ENCODE results near the gene ING3. TPM values are rescaled to one million over a fixed set of nuclear protein-coding genes. Genes with fewer than 3 reads are reported as not detected.

The ING3 gene
- total and polyA plus RNA-seq, 2 of the 13 experiments (the other 11 are each of a cell fraction or from before 2014, with no cell fraction given), result 6.9 to 12.8 TPM

DNA sequence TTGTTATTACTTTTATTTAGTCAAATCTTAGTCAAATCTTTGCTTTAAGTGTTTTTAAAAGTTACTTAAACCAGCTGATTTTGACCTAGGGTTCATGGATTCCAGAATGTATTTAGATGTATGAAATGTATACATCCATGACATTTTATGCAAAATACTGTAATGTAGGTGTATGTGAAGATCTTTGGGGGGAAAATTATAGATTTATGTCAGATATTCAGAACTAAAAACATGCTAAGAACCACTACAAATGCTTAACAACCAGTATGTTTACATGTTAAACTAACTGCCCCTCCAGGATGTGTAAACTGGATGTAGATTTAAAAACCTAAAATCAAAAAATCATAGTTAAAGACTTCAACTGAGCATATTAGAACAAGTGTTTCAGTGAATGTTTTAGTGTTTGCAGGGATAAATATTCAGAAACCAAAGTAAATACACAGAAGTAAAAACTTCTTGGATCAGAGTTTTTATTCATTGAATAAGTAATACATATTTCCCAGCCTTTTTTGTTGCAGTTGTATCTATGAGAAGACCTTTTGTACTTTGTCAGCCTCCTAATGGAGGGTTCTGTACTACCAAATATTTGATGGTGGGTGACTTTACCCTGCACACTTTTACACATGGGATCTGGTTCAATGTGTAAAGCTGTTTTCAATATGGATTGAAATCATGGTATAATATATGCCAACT, 41.8 kb downstream of the ING3 start:
- Histone ChIP-seq H3K27me3 (ENCODE audit: control insufficient read depth in 1 of 2, insufficient read depth in 2 of 2, low read length in 2 of 2) (peaks cover 0 to 14% of the 10 kb centered on the region in 2 experiments; a peak in 3 of 5 replicates), H2AFZ (ENCODE audit: low read length) (no peak overlapping the region), H3K4me2 (ENCODE audit: low read depth, low read length) (no peak overlapping the region), H3K9me3 (ENCODE audit: low read length) (no peaks in the 10 kb centered on the region), H4K20me1 (ENCODE audit: insufficient read depth, low read length) (no peaks in the 10 kb centered on the region), H3K79me2 (ENCODE audit: insufficient read depth, low read length) (no peaks in the 10 kb centered on the region), H3K4me1 (ENCODE audit: insufficient read depth, low read length) (peaks cover 21% of the 10 kb centered on the region), H3K4me3 (replicated peaks in 1 of 3; ENCODE audit: insufficient read depth in 1 of 3, low read depth in 2 of 3, low read length in 3 of 3) (no peak overlapping the region), H3K9ac (ENCODE audit: insufficient read depth, low read depth, low read length) (no peak overlapping the region), H3K36me3 (replicated peaks in 1 of 2; ENCODE audit: control insufficient read depth in 1 of 2, insufficient read depth in 2 of 2, low read length in 2 of 2) (no peaks in the 10 kb centered on the region), H3K27ac (ENCODE audit: extremely low read length, insufficient read depth, low read length) (no peak overlapping the region)
- in situ Hi-C loops (cut with HindIII; ENCODE audit: extremely low pct_ligation_motif_present, low pct_unique_long_range_greater_than_20kb) (no loop called here), intact Hi-C loops (cut with micrococcal nuclease; ENCODE audit: unreplicated experiment) (no loop called here)
- ChIA-PET POLR2A (no interaction called here), CTCF (ENCODE audit: low intra/inter-chr PET ratio, low total read pairs) (no interaction called here)
- FAIRE-seq (no peak), ATAC-seq (no peak), DNase-seq (ENCODE audit: low spot score) (no peak)
- no peak for TF ChIP-seq ZNF318 (CRISPR knock-in tag; IDR thresholded peaks at IDR 0.05)
- no peak for TF ChIP-seq TSC22D2 (CRISPR knock-in tag; IDR thresholded peaks at IDR 0.05; ENCODE audit: borderline replicate concordance)
- no peak for TF ChIP-seq CREB1 (IDR thresholded peaks at IDR 0.05)
- TF ChIP-seq CREB1 (CRISPR knock-in tag; IDR thresholded peaks at IDR 0.05), result no peak
- no peak for TF ChIP-seq ELF1 (CRISPR knock-in tag; IDR thresholded peaks at IDR 0.05)
- TF ChIP-seq NFE2L1 (CRISPR knock-in tag; IDR thresholded peaks at IDR 0.05; ENCODE audit: borderline replicate concordance), result no peak
- no peak for TF ChIP-seq ZNF720 (CRISPR knock-in tag; IDR thresholded peaks at IDR 0.05)
- no peak for TF ChIP-seq PHF8 (CRISPR knock-in tag; IDR thresholded peaks at IDR 0.05)
- TF ChIP-seq ZNF350 (CRISPR knock-in tag; IDR thresholded peaks at IDR 0.05; ENCODE audit: borderline replicate concordance, low read depth), result no peak
- no peak for TF ChIP-seq FIP1L1 (IDR thresholded peaks at IDR 0.05; ENCODE audit: borderline replicate concordance, insufficient read depth, low read depth, low read length)
- BruUV-seq (replicated peaks), result no TSS peak
